ENCODE data around the gene RSPH1. TPM values are rescaled to one million over a fixed set of nuclear protein-coding genes. Genes with fewer than 3 reads are reported as not detected.

The RSPH1 gene
- total RNA-seq, 1 donor from 2014 or later = 0.42 TPM

- H3K27me3 Mint-ChIP-seq (ENCODE audit: unreplicated experiment) = peaks cover 15% of the 10 kb centered on the region
- no peak overlapping the region for H3K27ac Mint-ChIP-seq (ENCODE audit: unreplicated experiment)
- H3K4me1 Mint-ChIP-seq (ENCODE audit: low read depth, unreplicated experiment) = peaks cover 17% of the 10 kb centered on the region
Observed at GRCh38 chr21:42447182-42447581, 48.8 kb downstream of the RSPH1 start.

GRCh38 chr21:42446531-42446930 is 49.5 kb downstream of the RSPH1 start:
- TF ChIP-seq CTCF (IDR thresholded peaks at IDR 0.05; ENCODE audit: partially characterized antibody, unreplicated experiment) = no peak
- DNase-seq = no peak
- Mint-ChIP-seq H3K27me3 (ENCODE audit: unreplicated experiment) (peaks cover 15% of the 10 kb centered on the region), H3K36me3 (ENCODE audit: unreplicated experiment) (no peaks in the 10 kb centered on the region), H3K27ac (ENCODE audit: unreplicated experiment) (no peak overlapping the region), H3K9me3 (ENCODE audit: unreplicated experiment) (peaks cover 3% of the 10 kb centered on the region), H3K4me3 (ENCODE audit: unreplicated experiment) (no peak overlapping the region), H3K4me1 (ENCODE audit: low read depth, unreplicated experiment) (peaks cover 15% of the 10 kb centered on the region)

More at GRCh38 chr21:42447182-42447581, 48.8 kb downstream of the RSPH1 start:
- H3K4me3 Mint-ChIP-seq (ENCODE audit: unreplicated experiment) = no peak overlapping the region
- no peak for DNase-seq
- no peak for TF ChIP-seq CTCF (IDR thresholded peaks at IDR 0.05; ENCODE audit: partially characterized antibody, unreplicated experiment)
- peaks cover 3% of the 10 kb centered on the region for H3K9me3 Mint-ChIP-seq (ENCODE audit: unreplicated experiment)
- H3K36me3 Mint-ChIP-seq (ENCODE audit: unreplicated experiment) = no peaks in the 10 kb centered on the region

GRCh38 chr21:42445311-42445710 is 50.7 kb downstream of the RSPH1 start:
- H3K27ac Mint-ChIP-seq (ENCODE audit: unreplicated experiment) = no peak overlapping the region

GRCh38 chr21:42444745-42445059 is 51.3 kb downstream of the RSPH1 start:
- Mint-ChIP-seq H3K27ac (ENCODE audit: unreplicated experiment) (no peak overlapping the region), H3K36me3 (ENCODE audit: unreplicated experiment) (no peaks in the 10 kb centered on the region), H3K4me1 (ENCODE audit: low read depth, unreplicated experiment) (peaks cover 6% of the 10 kb centered on the region), H3K4me3 (ENCODE audit: unreplicated experiment) (no peak overlapping the region), H3K27me3 (ENCODE audit: unreplicated experiment) (peaks cover 7% of the 10 kb centered on the region), H3K9me3 (ENCODE audit: unreplicated experiment) (peaks cover 5% of the 10 kb centered on the region)
- TF ChIP-seq CTCF (IDR thresholded peaks at IDR 0.05; ENCODE audit: partially characterized antibody, unreplicated experiment) = no peak
- no peak for DNase-seq

More at GRCh38 chr21:42445311-42445710, 50.7 kb downstream of the RSPH1 start:
- DNase-seq = no peak
- Mint-ChIP-seq H3K4me1 (ENCODE audit: low read depth, unreplicated experiment) (peaks cover 9% of the 10 kb centered on the region), H3K36me3 (ENCODE audit: unreplicated experiment) (no peaks in the 10 kb centered on the region), H3K4me3 (ENCODE audit: unreplicated experiment) (no peak overlapping the region), H3K27me3 (ENCODE audit: unreplicated experiment) (peaks cover 11% of the 10 kb centered on the region), H3K9me3 (ENCODE audit: unreplicated experiment) (peaks cover 5% of the 10 kb centered on the region)
- no peak for TF ChIP-seq CTCF (IDR thresholded peaks at IDR 0.05; ENCODE audit: partially characterized antibody, unreplicated experiment)

- no peak for DNase-seq
- Mint-ChIP-seq H3K27me3 (ENCODE audit: unreplicated experiment) (peaks cover 7% of the 10 kb centered on the region), H3K36me3 (ENCODE audit: unreplicated experiment) (no peaks in the 10 kb centered on the region), H3K4me1 (ENCODE audit: low read depth, unreplicated experiment) (peaks cover 1% of the 10 kb centered on the region), H3K27ac (ENCODE audit: unreplicated experiment) (no peak overlapping the region), H3K4me3 (ENCODE audit: unreplicated experiment) (no peak overlapping the region), H3K9me3 (ENCODE audit: unreplicated experiment) (peaks cover 5% of the 10 kb centered on the region)
- TF ChIP-seq CTCF (IDR thresholded peaks at IDR 0.05; ENCODE audit: partially characterized antibody, unreplicated experiment) = no peak
Observed at GRCh38 chr21:42443876-42444744, 51.9 kb downstream of the RSPH1 start.
